ENCODE measurements around the gene USP31. TPM values are rescaled to one million over a fixed set of nuclear protein-coding genes. Genes with fewer than 3 reads are reported as not detected.
A peak's percentile ranks its signal among the peaks of the same experiment; 100 is the strongest.
"Not testable (repeated sequence)": the region's sequence is repeated elsewhere in the genome, so short reads cannot be mapped to it uniquely, and the experiment has no call there.

USP31 gene
- total and polyA plus RNA-seq, 2 experiments from 2014 or later = 3.3 to 6.4 TPM

- H3K79me2 ChIP-seq = no peaks in the 10 kb centered on the region
- DNase-seq (ENCODE audit: low spot score) = no peak
Measured at GRCh38 chr16:23101012-23101550, 48.2 kb downstream of the USP31 start.

GRCh38 chr16:23096450-23096849, 52.8 kb downstream of the USP31 start:
- not testable (repeated sequence) for H3K4me2 ChIP-seq; H3K36me3 ChIP-seq (replicated peaks; ENCODE audit: insufficient read depth, low read depth); H3K4me3 ChIP-seq; H3K27me3 ChIP-seq; H4K20me1 ChIP-seq (ENCODE audit: insufficient read depth, poor library complexity, severe bottlenecking); H2AFZ ChIP-seq; H3K9me3 ChIP-seq (ENCODE audit: low read depth); H3K27ac ChIP-seq; H3K4me1 ChIP-seq (ENCODE audit: insufficient read depth); DNase-seq (ENCODE audit: low spot score); H3K79me2 ChIP-seq; H3K9me2 ChIP-seq (replicated peaks; ENCODE audit: insufficient read depth)
- WGBS (ENCODE audit: low lambda C conversion rate, missing lambda C conversion rate) = 91% methylated on average over 2 of the region's 2 CpGs

More at GRCh38 chr16:23101012-23101550, 48.2 kb downstream of the USP31 start:
- WGBS (ENCODE audit: low lambda C conversion rate, missing lambda C conversion rate) = 82% methylated on average over 5 of the region's 5 CpGs
- Histone ChIP-seq H3K27me3 (no peaks in the 10 kb centered on the region), H4K20me1 (ENCODE audit: insufficient read depth, poor library complexity, severe bottlenecking) (no peaks in the 10 kb centered on the region), H2AFZ (no peak overlapping the region), H3K36me3 (replicated peaks; ENCODE audit: insufficient read depth, low read depth) (no peaks in the 10 kb centered on the region), H3K9me3 (ENCODE audit: low read depth) (no peaks in the 10 kb centered on the region), H3K27ac (peak overlapping the region; percentile 42), H3K9me2 (replicated peaks; ENCODE audit: insufficient read depth) (no peaks in the 10 kb centered on the region), H3K4me3 (no peak overlapping the region), H3K4me2 (no peak overlapping the region), H3K4me1 (ENCODE audit: insufficient read depth) (peaks cover 6% of the 10 kb centered on the region)
- TF ChIP-seq EZH2 (IDR thresholded peaks at IDR 0.05; ENCODE audit: borderline replicate concordance) (no peak), CTCF (IDR thresholded peaks at IDR 0.05; ENCODE audit: poor library complexity) (no peak), EZH2phosphoT487 (IDR thresholded peaks at IDR 0.05; ENCODE audit: low read depth, severe bottlenecking, unreplicated experiment) (no peak)

GRCh38 chr16:23094136-23094535, 55.1 kb downstream of the USP31 start:
- H3K4me3 ChIP-seq; H3K4me1 ChIP-seq (ENCODE audit: insufficient read depth); H3K36me3 ChIP-seq (replicated peaks; ENCODE audit: insufficient read depth, low read depth); H2AFZ ChIP-seq; H3K9me2 ChIP-seq (replicated peaks; ENCODE audit: insufficient read depth); H3K79me2 ChIP-seq; H3K27me3 ChIP-seq; H4K20me1 ChIP-seq (ENCODE audit: insufficient read depth, poor library complexity, severe bottlenecking); H3K27ac ChIP-seq; DNase-seq (ENCODE audit: low spot score); H3K4me2 ChIP-seq; H3K9me3 ChIP-seq (ENCODE audit: low read depth): not testable (repeated sequence)
- WGBS (ENCODE audit: low lambda C conversion rate, missing lambda C conversion rate) = 87% methylated on average over 5 of the region's 5 CpGs

- H3K9me2 ChIP-seq (replicated peaks; ENCODE audit: insufficient read depth) = no peaks in the 10 kb centered on the region
Measured at GRCh38 chr16:23092801-23093117, 56.5 kb downstream of the USP31 start.

More at GRCh38 chr16:23092801-23093117, 56.5 kb downstream of the USP31 start:
- H2AFZ ChIP-seq = no peak overlapping the region
- no peak overlapping the region for H3K4me2 ChIP-seq
- no peak overlapping the region for H3K4me3 ChIP-seq
- no peaks in the 10 kb centered on the region for H3K36me3 ChIP-seq (replicated peaks; ENCODE audit: insufficient read depth, low read depth)
- WGBS (ENCODE audit: low lambda C conversion rate, missing lambda C conversion rate) = 92% methylated on average over 1 of the region's 1 CpG
- DNase-seq (ENCODE audit: low spot score) = no peak
- H3K27me3 ChIP-seq = no peaks in the 10 kb centered on the region
- H3K9me3 ChIP-seq (ENCODE audit: low read depth) = no peaks in the 10 kb centered on the region
- TF ChIP-seq EZH2 (IDR thresholded peaks at IDR 0.05; ENCODE audit: borderline replicate concordance) = no peak
- TF ChIP-seq EZH2phosphoT487 (IDR thresholded peaks at IDR 0.05; ENCODE audit: low read depth, severe bottlenecking, unreplicated experiment) = no peak
- no peak for TF ChIP-seq CTCF (IDR thresholded peaks at IDR 0.05; ENCODE audit: poor library complexity)
- H4K20me1 ChIP-seq (ENCODE audit: insufficient read depth, poor library complexity, severe bottlenecking) = no peaks in the 10 kb centered on the region
- H3K79me2 ChIP-seq = no peaks in the 10 kb centered on the region
- H3K27ac ChIP-seq = no peak overlapping the region
- H3K4me1 ChIP-seq (ENCODE audit: insufficient read depth) = no peaks in the 10 kb centered on the region

Data from hepatocyte (in vitro differentiated cells).